SK-N-SH treated with all-trans-retinoic acid at 6 μM for 48 hours (cell line): ENCODE data around the gene KAT7.

Source experiments
- ATAC-seq: fragments of 200-7000 bp; cut with Tn5 transposase; 3 replicates; pipeline ENCODE4 v1.9.1; 2020; ENCODE audit warnings: mild to moderate bottlenecking, moderate library complexity
- ARNTL ChIP-seq: fragments of 450-650 bp; formaldehyde crosslinking; IDR thresholded peaks from 2 replicates; pipeline ENCODE4 v1.5.0; 2020; ENCODE audit warnings: low read depth, mild to moderate bottlenecking, moderate library complexity, borderline replicate concordance
- BACH2 ChIP-seq: fragments of 250-450 bp; sonication (Bioruptor Pico); IDR thresholded peaks from 2 replicates; pipeline ENCODE4 v1.9.0; 2021; ENCODE audit warnings: mild to moderate bottlenecking, borderline replicate concordance
- CREB5 ChIP-seq: fragments of 250-450 bp; sonication (Bioruptor Pico); IDR thresholded peaks from 2 replicates; pipeline ENCODE4 v1.5.1; 2020; ENCODE audit warnings: low read depth, mild to moderate bottlenecking, moderate library complexity
- CSDC2 ChIP-seq: fragments of 250-450 bp; sonication (Bioruptor Pico); IDR thresholded peaks from 2 replicates; pipeline ENCODE4 v1.5.0; 2020; ENCODE audit warnings: mild to moderate bottlenecking, moderate library complexity
- ESRRG ChIP-seq: fragments of 250-450 bp; sonication (Bioruptor Pico); IDR thresholded peaks from 2 replicates; pipeline ENCODE4 v1.6.1; 2021; ENCODE audit warnings: mild to moderate bottlenecking
- GLIS3 ChIP-seq: fragments of 250-450 bp; sonication (Bioruptor Pico); IDR thresholded peaks from 2 replicates; pipeline ENCODE4 v1.5.0; 2020; ENCODE audit warnings: mild to moderate bottlenecking, moderate library complexity
- ISL1 ChIP-seq: fragments of 250-450 bp; sonication (Bioruptor Pico); IDR thresholded peaks from 2 replicates; pipeline ENCODE4 v2.1.2; 2022; ENCODE audit warnings: mild to moderate bottlenecking, moderate library complexity
- PATZ1 ChIP-seq: fragments of 250-450 bp; sonication (Bioruptor Pico); IDR thresholded peaks from 2 replicates; pipeline ENCODE4 v1.8.0; 2020; ENCODE audit warnings: mild to moderate bottlenecking, moderate library complexity, borderline replicate concordance
- PPARA ChIP-seq: fragments of 250-450 bp; sonication (Bioruptor Pico); IDR thresholded peaks from 2 replicates; pipeline ENCODE4 v1.5.0; 2020; ENCODE audit warnings: mild to moderate bottlenecking, borderline replicate concordance
- RARB ChIP-seq: fragments of 250-450 bp; sonication (Bioruptor Pico); IDR thresholded peaks from 2 replicates; pipeline ENCODE4 v1.8.0; 2021; ENCODE audit warnings: mild to moderate bottlenecking, moderate library complexity
- SNAI2 ChIP-seq: fragments of 250-450 bp; sonication (Bioruptor Pico); IDR thresholded peaks from 2 replicates; pipeline ENCODE4 v1.5.0; 2020; ENCODE audit warnings: mild to moderate bottlenecking, moderate library complexity
- TCF4 ChIP-seq: fragments of 250-450 bp; sonication (Bioruptor Pico); IDR thresholded peaks from 2 replicates; pipeline ENCODE4 v1.8.0; 2021; ENCODE audit warnings: mild to moderate bottlenecking, moderate library complexity, borderline replicate concordance
- TOX ChIP-seq: fragments of 250-450 bp; sonication (Bioruptor Pico); IDR thresholded peaks from 2 replicates; pipeline ENCODE4 v1.8.0; 2021; ENCODE audit warnings: mild to moderate bottlenecking, moderate library complexity, borderline replicate concordance
- ZC3H10 ChIP-seq: fragments of 250-450 bp; sonication (Bioruptor Pico); IDR thresholded peaks from 2 replicates; pipeline ENCODE4 v1.5.1; 2021; ENCODE audit warnings: mild to moderate bottlenecking, moderate library complexity
- ZFP3 ChIP-seq: fragments of 250-450 bp; sonication (Bioruptor Pico); IDR thresholded peaks from 2 replicates; pipeline ENCODE4 v1.5.0; 2020; ENCODE audit warnings: mild to moderate bottlenecking, moderate library complexity
- ZFP30 ChIP-seq: fragments of 450-650 bp; formaldehyde crosslinking; IDR thresholded peaks from 2 replicates; pipeline ENCODE4 v1.5.0; 2022; ENCODE audit warnings: mild to moderate bottlenecking, moderate library complexity
- ZNF565 ChIP-seq: fragments of 450-650 bp; formaldehyde crosslinking; conservative IDR thresholded peaks from 2 replicates; pipeline ENCODE4 v1.5.0; 2020; ENCODE audit warnings: low read depth, mild to moderate bottlenecking, moderate library complexity
- ZNF70 ChIP-seq: fragments of 450-650 bp; formaldehyde crosslinking; IDR thresholded peaks from 2 replicates; pipeline ENCODE4 v1.5.0; 2020; ENCODE audit warnings: mild to moderate bottlenecking, moderate library complexity
- ZNF8 ChIP-seq: fragments of 450-650 bp; formaldehyde crosslinking; IDR thresholded peaks from 2 replicates; pipeline ENCODE4 v1.5.0; 2020; ENCODE audit warnings: mild to moderate bottlenecking, moderate library complexity
- TF ChIP-seq, protein P1 (sequence below): fragments of 250-450 bp; sonication (Bioruptor Pico); IDR thresholded peaks from 2 replicates; pipeline ENCODE4 v1.8.0; 2021; ENCODE audit warnings: low read depth, mild to moderate bottlenecking, moderate library complexity, borderline replicate concordance

KAT7 gene

GRCh38 chr17:49753959-49754391 is 34.5 kb upstream of the KAT7 start:
- ATAC-seq: no peak
- TF ChIP-seq BACH2 (CRISPR knock-in tag) (no peak), ZNF70 (CRISPR knock-in tag) (no peak), ZFP30 (CRISPR knock-in tag) (no peak), CSDC2 (CRISPR knock-in tag) (no peak), RARB (CRISPR knock-in tag) (no peak)

DNA sequence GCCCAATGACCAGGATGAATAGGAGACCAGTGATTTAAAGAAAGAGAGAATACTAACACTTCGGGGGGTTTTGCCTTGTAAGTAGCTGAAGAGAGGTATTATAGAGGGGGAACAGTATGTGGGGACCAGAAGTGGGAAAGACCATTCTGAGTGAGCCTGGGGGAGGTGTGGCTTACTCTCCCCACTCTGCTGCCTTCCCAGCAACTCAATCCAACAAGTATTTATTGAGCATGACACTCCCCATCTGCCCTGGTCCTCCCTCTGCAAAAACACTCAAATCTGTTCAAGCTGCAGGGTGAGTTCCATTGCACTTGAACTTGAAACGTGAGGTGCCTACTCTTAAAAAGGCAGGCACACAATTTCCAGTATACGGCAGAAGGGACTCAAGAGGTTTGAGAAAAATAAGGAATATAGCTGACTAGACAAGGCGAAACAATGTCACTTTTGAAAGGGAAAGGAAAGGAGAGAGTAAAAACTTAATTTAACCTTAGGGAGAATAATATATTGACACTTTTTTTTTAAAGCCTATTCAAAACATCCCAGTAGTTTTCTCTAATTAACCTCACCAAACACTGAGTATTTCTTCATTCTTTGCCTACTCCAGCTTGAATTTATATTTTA is 32.7 kb upstream of the KAT7 start:
- ATAC-seq: no peak
- TF ChIP-seq ISL1: no peak
- TF ChIP-seq ESRRG: no peak
- no peak for TF ChIP-seq PATZ1
- no peak for TF ChIP-seq ZFP30 (CRISPR knock-in tag)
- TF ChIP-seq, protein P1, sequence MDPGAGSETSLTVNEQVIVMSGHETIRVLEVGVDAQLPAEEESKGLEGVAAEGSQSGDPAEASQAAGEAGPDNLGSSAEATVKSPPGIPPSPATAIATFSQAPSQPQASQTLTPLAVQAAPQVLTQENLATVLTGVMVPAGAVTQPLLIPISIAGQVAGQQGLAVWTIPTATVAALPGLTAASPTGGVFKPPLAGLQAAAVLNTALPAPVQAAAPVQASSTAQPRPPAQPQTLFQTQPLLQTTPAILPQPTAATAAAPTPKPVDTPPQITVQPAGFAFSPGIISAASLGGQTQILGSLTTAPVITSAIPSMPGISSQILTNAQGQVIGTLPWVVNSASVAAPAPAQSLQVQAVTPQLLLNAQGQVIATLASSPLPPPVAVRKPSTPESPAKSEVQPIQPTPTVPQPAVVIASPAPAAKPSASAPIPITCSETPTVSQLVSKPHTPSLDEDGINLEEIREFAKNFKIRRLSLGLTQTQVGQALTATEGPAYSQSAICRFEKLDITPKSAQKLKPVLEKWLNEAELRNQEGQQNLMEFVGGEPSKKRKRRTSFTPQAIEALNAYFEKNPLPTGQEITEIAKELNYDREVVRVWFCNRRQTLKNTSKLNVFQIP: no peak
- TF ChIP-seq ZNF70 (CRISPR knock-in tag): no peak
- no peak for TF ChIP-seq PPARA
- no peak for TF ChIP-seq ZC3H10 (CRISPR knock-in tag)
- no peak for TF ChIP-seq CREB5 (CRISPR knock-in tag)
- TF ChIP-seq ZNF8 (CRISPR knock-in tag): no peak
- no peak for TF ChIP-seq RARB (CRISPR knock-in tag)
- TF ChIP-seq, all 23 proteins: peak for 0

DNA sequence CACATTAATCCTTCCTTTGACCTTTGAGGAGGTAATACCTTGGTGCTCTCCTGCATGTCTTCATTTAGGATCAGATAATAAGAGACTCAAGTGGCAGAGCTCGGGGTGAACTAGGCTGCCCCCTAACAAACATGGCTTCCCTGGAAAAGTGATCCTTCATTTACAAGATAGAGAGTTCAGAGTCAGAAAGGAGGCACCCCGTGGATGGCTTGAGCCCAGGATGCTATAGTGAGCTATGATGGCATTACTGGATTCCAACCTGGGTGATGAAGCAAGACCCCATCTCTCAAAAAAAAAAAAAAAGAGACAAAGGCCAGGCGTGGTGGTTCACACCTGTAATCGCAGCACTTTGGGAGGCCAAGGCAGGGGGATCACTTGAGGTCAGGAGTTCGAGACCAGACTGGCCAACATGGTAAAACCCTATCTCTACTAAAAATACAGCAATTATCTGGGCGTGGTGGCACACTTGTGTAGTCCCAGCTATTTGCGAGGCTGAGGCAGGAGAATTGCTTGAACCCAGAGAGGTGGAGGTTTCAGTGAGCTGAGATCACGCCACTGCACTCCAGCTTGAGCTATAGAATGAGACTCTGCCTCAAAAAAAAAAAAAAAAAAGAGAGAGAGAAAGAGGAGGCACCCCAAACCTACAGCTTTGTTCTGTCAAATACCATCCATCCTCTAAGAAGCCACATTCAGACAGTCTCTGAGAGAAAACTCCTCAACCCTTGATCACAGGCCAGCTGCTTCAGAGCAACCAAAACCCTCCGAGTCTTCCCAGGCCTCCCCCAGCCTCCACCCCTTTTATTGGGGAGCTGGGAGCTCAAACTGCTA is 31.9 kb upstream of the KAT7 start:
- no peak for ATAC-seq
- TF ChIP-seq ZNF565 (CRISPR knock-in tag): no peak
- TF ChIP-seq CREB5 (CRISPR knock-in tag): no peak
- TF ChIP-seq ISL1: no peak
- no peak for TF ChIP-seq PPARA
- no peak for TF ChIP-seq ZFP30 (CRISPR knock-in tag)
- no peak for TF ChIP-seq GLIS3 (CRISPR knock-in tag)
- no peak for TF ChIP-seq TCF4
- no peak for TF ChIP-seq ZFP3 (CRISPR knock-in tag)
- TF ChIP-seq BACH2 (CRISPR knock-in tag): no peak
- no peak for TF ChIP-seq SNAI2 (CRISPR knock-in tag)
- TF ChIP-seq ZC3H10 (CRISPR knock-in tag): no peak
- no peak for TF ChIP-seq TOX
- TF ChIP-seq ARNTL (CRISPR knock-in tag): no peak
- TF ChIP-seq, protein P1: no peak
- no peak for TF ChIP-seq PATZ1
- TF ChIP-seq ZNF70 (CRISPR knock-in tag): no peak
